GM23338 (cell line): ENCODE data around the gene CDC6. TPM values are rescaled to one million over a fixed set of nuclear protein-coding genes. Genes with fewer than 3 reads are reported as not detected.
A peak's percentile ranks its signal among the peaks of the same experiment; 100 is the strongest.

Source experiments
- ATAC-seq: fragments of 200-7000 bp; cut with Tn5 transposase; 3 replicates; pipeline ENCODE4 v1.9.1; 2020
- DNase-seq: peaks from one replicate; pipeline ENCODE4 v3.0.0-alpha.2; 2015; ENCODE audit warnings: low spot score
- H2AFZ ChIP-seq: fragments of 200-600 bp; sonication (generic); 2 replicates; pipeline ENCODE4 v1.8.0; 2016; ENCODE audit warnings: antibody characterized with exemption, mild to moderate bottlenecking, moderate library complexity
- H3F3A ChIP-seq: fragments of 200-600 bp; sonication (generic); replicated peaks from 2 replicates; pipeline ENCODE4 v1.8.0; 2017; ENCODE audit warnings: antibody characterized with exemption, mixed run types, low read depth
- H3K27ac ChIP-seq: fragments of 200-600 bp; sonication (generic); 2 replicates; pipeline ENCODE4 v1.6.1; 2016; ENCODE audit warnings: low read depth
- H3K27me3 ChIP-seq: fragments of 200-600 bp; sonication (generic); 2 replicates; pipeline ENCODE4 v1.8.0; 2016; ENCODE audit warnings: mild to moderate bottlenecking, mixed run types, moderate library complexity; ENCODE audit not compliant: insufficient read depth
- H3K36me3 ChIP-seq: fragments of 200-600 bp; sonication (generic); 2 replicates; pipeline ENCODE4 v1.8.0; 2016; ENCODE audit warnings: mild to moderate bottlenecking; ENCODE audit not compliant: insufficient read depth
- H3K4me1 ChIP-seq: fragments of 200-600 bp; sonication (generic); 2 replicates; pipeline ENCODE4 v1.8.0; 2016; ENCODE audit warnings: mild to moderate bottlenecking, moderate library complexity; ENCODE audit not compliant: insufficient read depth
- H3K4me2 ChIP-seq: fragments of 200-600 bp; sonication (generic); 2 replicates; pipeline ENCODE4 v1.7.1; 2017; ENCODE audit warnings: mixed run types
- H3K4me3 ChIP-seq: fragments of 200-600 bp; sonication (generic); 2 replicates; pipeline ENCODE4 v1.6.1; 2016; ENCODE audit warnings: mixed run types
- H3K79me2 ChIP-seq: fragments of 200-600 bp; sonication (generic); replicated peaks from 2 replicates; pipeline ENCODE4 v1.8.0; 2017; ENCODE audit warnings: mild to moderate bottlenecking; ENCODE audit not compliant: insufficient read depth
- H3K9me2 ChIP-seq: fragments of 200-600 bp; sonication (generic); 2 replicates; pipeline ENCODE4 v1.8.0; 2017; ENCODE audit not compliant: insufficient read depth
- H4K20me1 ChIP-seq: fragments of 200-600 bp; sonication (generic); replicated peaks from 2 replicates; pipeline ENCODE4 v1.8.0; 2017; ENCODE audit warnings: mild to moderate bottlenecking; ENCODE audit not compliant: insufficient read depth
- H3K27ac Mint-ChIP-seq: 2 replicates; pipeline ENCODE4 v1.8.0; 2020; ENCODE audit warnings: inconsistent platforms, mild to moderate bottlenecking, moderate library complexity, mixed read lengths
- H3K27me3 Mint-ChIP-seq: 3 replicates; pipeline ENCODE4 v1.8.0; 2022; ENCODE audit warnings: low read depth, mild to moderate bottlenecking, moderate library complexity, mixed read lengths, inconsistent platforms; ENCODE audit not compliant: insufficient read depth, poor library complexity
- H3K36me3 Mint-ChIP-seq: 3 replicates; pipeline ENCODE4 v1.8.0; 2021; ENCODE audit warnings: low read depth, mild to moderate bottlenecking, inconsistent platforms, moderate library complexity, mixed read lengths
- H3K4me1 Mint-ChIP-seq: 3 replicates; pipeline ENCODE4 v1.8.0; 2020; ENCODE audit warnings: mild to moderate bottlenecking, inconsistent platforms, mixed read lengths
- H3K4me3 Mint-ChIP-seq: 3 replicates; pipeline ENCODE4 v1.8.0; 2021; ENCODE audit warnings: moderate library complexity, mild to moderate bottlenecking, inconsistent platforms, mixed read lengths
- H3K9me3 Mint-ChIP-seq: 3 replicates; pipeline ENCODE4 v1.8.0; 2020; ENCODE audit warnings: moderate library complexity, mild to moderate bottlenecking, inconsistent platforms, mixed read lengths
- CREB1 ChIP-seq: fragments of 250-450 bp; sonication (Bioruptor Pico); IDR thresholded peaks from 2 replicates; pipeline ENCODE4 v1.5.0; 2020; ENCODE audit warnings: low read depth, mild to moderate bottlenecking, moderate library complexity
- EZH2 ChIP-seq: fragments of 200-600 bp; sonication (generic); IDR thresholded peaks from one replicate; pipeline ENCODE4 v1.8.0; 2017; ENCODE audit warnings: antibody characterized with exemption, mild to moderate bottlenecking, low read depth; ENCODE audit not compliant: unreplicated experiment
- EZH2phosphoT487 ChIP-seq: fragments of 200-600 bp; sonication (generic); IDR thresholded peaks from one replicate; pipeline ENCODE4 v1.8.1; 2018; ENCODE audit warnings: antibody characterized with exemption; ENCODE audit not compliant: unreplicated experiment
- JUNB ChIP-seq: IDR thresholded peaks from one replicate; pipeline ENCODE4 v1.6.1; 2016; ENCODE audit warnings: antibody characterized with exemption; ENCODE audit not compliant: unreplicated experiment
- NANOG ChIP-seq: IDR thresholded peaks from 2 replicates; pipeline ENCODE4 v1.6.1; 2016; ENCODE audit warnings: antibody characterized with exemption, borderline replicate concordance
- POLR2AphosphoS5 ChIP-seq: IDR thresholded peaks from 2 replicates; pipeline ENCODE4 v1.6.1; 2016; ENCODE audit warnings: antibody characterized with exemption, low read depth
- STAT1 ChIP-seq: IDR thresholded peaks from one replicate; pipeline ENCODE4 v1.6.1; 2016; ENCODE audit warnings: antibody characterized with exemption; ENCODE audit not compliant: unreplicated experiment
- ZNF114 ChIP-seq: fragments of 250-450 bp; sonication (Bioruptor Pico); IDR thresholded peaks from 2 replicates; pipeline ENCODE4 v1.5.0; 2020; ENCODE audit warnings: mild to moderate bottlenecking, moderate library complexity
- ZNF331 ChIP-seq: fragments of 250-450 bp; sonication (Bioruptor Pico); IDR thresholded peaks from 2 replicates; pipeline ENCODE4 v1.5.0; 2020; ENCODE audit warnings: low read depth, mild to moderate bottlenecking, moderate library complexity
- ZNF462 ChIP-seq: fragments of 250-450 bp; sonication (Bioruptor Pico); IDR thresholded peaks from 2 replicates; pipeline ENCODE4 v1.5.0; 2020; ENCODE audit warnings: mild to moderate bottlenecking, moderate library complexity
- polyA plus RNA-seq: library from polyadenylated mRNA; unstranded; fragments of >200 nt; fragmentation: Nextera tagmentation; extraction: Ambion mirVana; gene quantifications from 2 replicates; pipeline ENCODE4 v1.2.1, GENCODE V29; 2016
- total RNA-seq: library from RNA; depleted of rRNA; stranded (reverse); fragments of >200 nt; shearing (Covaris generic); gene quantifications from 2 replicates; pipeline ENCODE4 v1.2.3, GENCODE V29; 2014
- TF ChIP-seq, protein P1 (sequence below): IDR thresholded peaks from one replicate; pipeline ENCODE4 v1.6.1; 2018; ENCODE audit warnings: antibody characterized with exemption; ENCODE audit not compliant: unreplicated experiment
- TF ChIP-seq, protein P2 (sequence below): IDR thresholded peaks from 2 replicates; pipeline ENCODE4 v1.6.1; 2016; ENCODE audit warnings: antibody characterized with exemption
- TF ChIP-seq, protein P3 (sequence below), 2 experiments: fragments of 200-600 bp in 1 of 2; sonication (generic) in 1 of 2; conservative IDR thresholded peaks; 2 replicates each; pipeline versions ENCODE4 v1.5.1 to v1.6.1; 2016 to 2017; ENCODE audit warnings: antibody characterized with exemption in 2 of 2, low read depth in 2 of 2, mild to moderate bottlenecking in 2 of 2, moderate library complexity in 1 of 2

CDC6 gene
- total and polyA plus RNA-seq, 2 experiments from 2014 or later: 46.2 to 79.9 TPM

DNA sequence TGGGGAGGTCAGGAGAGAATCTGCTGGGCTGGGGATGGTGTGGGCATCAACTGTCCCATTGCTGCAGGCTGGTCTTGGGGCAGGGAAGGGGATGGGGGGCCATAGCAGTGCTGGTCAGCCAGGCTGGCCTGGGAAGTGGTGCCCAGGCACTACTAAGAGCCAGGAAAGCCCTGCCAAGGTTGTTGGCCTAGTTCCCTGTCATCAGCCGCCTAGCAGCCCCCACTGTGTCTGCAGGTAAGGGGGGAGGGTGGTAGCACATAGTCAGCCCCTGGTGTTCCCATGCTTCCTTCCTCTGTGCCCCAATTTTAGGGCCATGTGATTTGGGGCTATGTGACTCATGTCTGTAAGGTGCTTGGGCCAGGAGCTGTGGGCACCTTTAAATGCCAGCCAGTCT is 59.1 kb downstream of the CDC6 start:
- H3K4me3 ChIP-seq: peak overlapping the region; percentile 92
- no peaks in the 10 kb centered on the region for H3K9me3 Mint-ChIP-seq
- H3K4me1 ChIP-seq: peaks cover 76% of the 10 kb centered on the region
- H3K4me1 Mint-ChIP-seq: peaks cover 83% of the 10 kb centered on the region
- DNase-seq: no peak
- no peaks in the 10 kb centered on the region for H3K36me3 ChIP-seq
- peak overlapping the region; percentile 99 for H3K4me2 ChIP-seq
- no peak overlapping the region for H3K27ac ChIP-seq
- H3K4me3 Mint-ChIP-seq: peak overlapping the region; percentile 76
- peaks cover 61% of the 10 kb centered on the region for H3K27me3 Mint-ChIP-seq
- no peak overlapping the region for H2AFZ ChIP-seq
- H3K79me2 ChIP-seq: peaks cover 9% of the 10 kb centered on the region; the same call in 1 of the 2 replicates
- H3K27ac Mint-ChIP-seq: no peak overlapping the region
- no peak for ATAC-seq
- TF ChIP-seq EZH2phosphoT487 (no peak), JUNB (no peak), ZNF114 (no peak), CREB1 (CRISPR knock-in tag) (no peak), ZNF462 (no peak), POLR2AphosphoS5 (no peak), EZH2 (no peak), STAT1 (no peak), ZNF331 (CRISPR knock-in tag) (no peak), NANOG (no peak)
- TF ChIP-seq, protein P1, sequence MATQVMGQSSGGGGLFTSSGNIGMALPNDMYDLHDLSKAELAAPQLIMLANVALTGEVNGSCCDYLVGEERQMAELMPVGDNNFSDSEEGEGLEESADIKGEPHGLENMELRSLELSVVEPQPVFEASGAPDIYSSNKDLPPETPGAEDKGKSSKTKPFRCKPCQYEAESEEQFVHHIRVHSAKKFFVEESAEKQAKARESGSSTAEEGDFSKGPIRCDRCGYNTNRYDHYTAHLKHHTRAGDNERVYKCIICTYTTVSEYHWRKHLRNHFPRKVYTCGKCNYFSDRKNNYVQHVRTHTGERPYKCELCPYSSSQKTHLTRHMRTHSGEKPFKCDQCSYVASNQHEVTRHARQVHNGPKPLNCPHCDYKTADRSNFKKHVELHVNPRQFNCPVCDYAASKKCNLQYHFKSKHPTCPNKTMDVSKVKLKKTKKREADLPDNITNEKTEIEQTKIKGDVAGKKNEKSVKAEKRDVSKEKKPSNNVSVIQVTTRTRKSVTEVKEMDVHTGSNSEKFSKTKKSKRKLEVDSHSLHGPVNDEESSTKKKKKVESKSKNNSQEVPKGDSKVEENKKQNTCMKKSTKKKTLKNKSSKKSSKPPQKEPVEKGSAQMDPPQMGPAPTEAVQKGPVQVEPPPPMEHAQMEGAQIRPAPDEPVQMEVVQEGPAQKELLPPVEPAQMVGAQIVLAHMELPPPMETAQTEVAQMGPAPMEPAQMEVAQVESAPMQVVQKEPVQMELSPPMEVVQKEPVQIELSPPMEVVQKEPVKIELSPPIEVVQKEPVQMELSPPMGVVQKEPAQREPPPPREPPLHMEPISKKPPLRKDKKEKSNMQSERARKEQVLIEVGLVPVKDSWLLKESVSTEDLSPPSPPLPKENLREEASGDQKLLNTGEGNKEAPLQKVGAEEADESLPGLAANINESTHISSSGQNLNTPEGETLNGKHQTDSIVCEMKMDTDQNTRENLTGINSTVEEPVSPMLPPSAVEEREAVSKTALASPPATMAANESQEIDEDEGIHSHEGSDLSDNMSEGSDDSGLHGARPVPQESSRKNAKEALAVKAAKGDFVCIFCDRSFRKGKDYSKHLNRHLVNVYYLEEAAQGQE: no peak
- TF ChIP-seq, protein P2, sequence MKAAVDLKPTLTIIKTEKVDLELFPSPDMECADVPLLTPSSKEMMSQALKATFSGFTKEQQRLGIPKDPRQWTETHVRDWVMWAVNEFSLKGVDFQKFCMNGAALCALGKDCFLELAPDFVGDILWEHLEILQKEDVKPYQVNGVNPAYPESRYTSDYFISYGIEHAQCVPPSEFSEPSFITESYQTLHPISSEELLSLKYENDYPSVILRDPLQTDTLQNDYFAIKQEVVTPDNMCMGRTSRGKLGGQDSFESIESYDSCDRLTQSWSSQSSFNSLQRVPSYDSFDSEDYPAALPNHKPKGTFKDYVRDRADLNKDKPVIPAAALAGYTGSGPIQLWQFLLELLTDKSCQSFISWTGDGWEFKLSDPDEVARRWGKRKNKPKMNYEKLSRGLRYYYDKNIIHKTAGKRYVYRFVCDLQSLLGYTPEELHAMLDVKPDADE: no peak
- TF ChIP-seq, protein P3, sequence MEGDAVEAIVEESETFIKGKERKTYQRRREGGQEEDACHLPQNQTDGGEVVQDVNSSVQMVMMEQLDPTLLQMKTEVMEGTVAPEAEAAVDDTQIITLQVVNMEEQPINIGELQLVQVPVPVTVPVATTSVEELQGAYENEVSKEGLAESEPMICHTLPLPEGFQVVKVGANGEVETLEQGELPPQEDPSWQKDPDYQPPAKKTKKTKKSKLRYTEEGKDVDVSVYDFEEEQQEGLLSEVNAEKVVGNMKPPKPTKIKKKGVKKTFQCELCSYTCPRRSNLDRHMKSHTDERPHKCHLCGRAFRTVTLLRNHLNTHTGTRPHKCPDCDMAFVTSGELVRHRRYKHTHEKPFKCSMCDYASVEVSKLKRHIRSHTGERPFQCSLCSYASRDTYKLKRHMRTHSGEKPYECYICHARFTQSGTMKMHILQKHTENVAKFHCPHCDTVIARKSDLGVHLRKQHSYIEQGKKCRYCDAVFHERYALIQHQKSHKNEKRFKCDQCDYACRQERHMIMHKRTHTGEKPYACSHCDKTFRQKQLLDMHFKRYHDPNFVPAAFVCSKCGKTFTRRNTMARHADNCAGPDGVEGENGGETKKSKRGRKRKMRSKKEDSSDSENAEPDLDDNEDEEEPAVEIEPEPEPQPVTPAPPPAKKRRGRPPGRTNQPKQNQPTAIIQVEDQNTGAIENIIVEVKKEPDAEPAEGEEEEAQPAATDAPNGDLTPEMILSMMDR (conservative IDR thresholded peaks at IDR 0.05; ENCODE audit: low read depth in 2 of 2): no peak
- peaks cover 27% of the 10 kb centered on the region for H3F3A ChIP-seq
- H3K36me3 Mint-ChIP-seq: peaks cover 18% of the 10 kb centered on the region
- H3K9me2 ChIP-seq: no peaks in the 10 kb centered on the region
- peaks cover 15% of the 10 kb centered on the region for H4K20me1 ChIP-seq
- peaks cover 53% of the 10 kb centered on the region for H3K27me3 ChIP-seq
